ENCODE data around the gene CHST11.

GRCh38 chr12:104785886-104786285, 329.1 kb downstream of the CHST11 start:
- TF ChIP-seq CTCF (conservative IDR thresholded peaks at IDR 0.05; ENCODE audit: low read depth, low read length) (no peak), EZH2 (IDR thresholded peaks at IDR 0.05; ENCODE audit: borderline replicate concordance, low read depth, low read length, poor library complexity, severe bottlenecking) (no peak)

Data from A673 (cell line).